ENCODE results near the gene SCAI.
"Not testable (repeated sequence)": the region's sequence is repeated elsewhere in the genome, so short reads cannot be mapped to it uniquely, and the experiment has no call there.

The SCAI gene

DNA sequence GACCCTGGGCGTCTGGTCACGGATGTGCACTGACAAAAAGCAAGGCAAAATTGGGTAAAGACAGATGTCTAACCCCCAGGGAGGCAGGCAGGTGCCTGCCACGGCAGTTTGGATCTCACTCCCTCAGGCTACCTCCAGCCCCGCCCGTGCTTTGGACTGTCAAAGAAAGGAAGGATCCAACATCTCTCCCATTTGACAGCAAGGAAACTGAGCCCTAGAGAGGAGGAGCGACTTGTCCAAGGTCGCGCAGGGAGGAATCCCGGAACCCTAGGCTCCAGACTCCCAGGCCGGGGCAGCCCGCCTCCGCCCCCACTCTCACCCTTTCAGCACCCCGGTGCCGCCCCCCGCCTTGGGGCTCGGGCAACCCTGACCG lies 202.8 kb downstream of the SCAI start:
- peak; percentile 76 for DNase-seq

DNA sequence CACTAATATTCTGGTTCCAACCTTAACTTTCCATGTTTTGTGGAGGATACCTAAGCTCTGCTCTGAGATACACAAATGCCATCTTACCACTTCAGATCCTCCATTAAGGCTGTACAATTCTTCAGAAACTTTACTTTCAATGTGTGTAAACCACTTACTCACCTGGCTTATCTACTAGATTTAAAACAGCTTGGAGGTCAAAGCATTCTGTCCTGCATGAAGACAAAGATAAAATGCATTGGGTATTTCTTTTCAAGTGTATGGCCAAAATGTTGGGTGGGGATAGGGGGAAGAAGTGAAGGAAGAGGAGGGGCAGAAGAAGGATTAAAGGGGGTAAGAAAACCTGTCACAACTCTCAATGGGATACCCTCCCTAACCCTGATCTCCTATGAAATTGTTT lies 203.4 kb downstream of the SCAI start:
- DNase-seq, result no peak

DNA sequence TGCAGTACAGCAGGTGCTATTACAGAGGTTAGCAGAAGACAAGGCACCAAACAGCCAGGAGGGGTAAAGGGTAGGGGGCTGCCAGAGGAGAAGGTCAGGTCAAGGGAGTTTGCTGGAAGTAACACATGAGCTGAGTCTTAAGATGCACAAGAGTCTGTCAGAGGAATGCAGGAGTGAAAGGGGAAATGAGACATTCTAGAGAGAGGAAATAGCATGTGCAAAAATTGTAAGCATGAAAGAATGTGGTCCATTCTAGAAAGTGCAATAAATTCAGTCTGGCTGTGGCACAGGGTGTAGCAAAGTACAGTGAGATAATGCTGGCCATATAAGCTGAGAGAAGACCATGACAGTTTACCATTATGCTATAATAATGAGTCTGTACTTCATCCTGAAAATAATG lies 209.0 kb downstream of the SCAI start:
- no peak for DNase-seq

DNA sequence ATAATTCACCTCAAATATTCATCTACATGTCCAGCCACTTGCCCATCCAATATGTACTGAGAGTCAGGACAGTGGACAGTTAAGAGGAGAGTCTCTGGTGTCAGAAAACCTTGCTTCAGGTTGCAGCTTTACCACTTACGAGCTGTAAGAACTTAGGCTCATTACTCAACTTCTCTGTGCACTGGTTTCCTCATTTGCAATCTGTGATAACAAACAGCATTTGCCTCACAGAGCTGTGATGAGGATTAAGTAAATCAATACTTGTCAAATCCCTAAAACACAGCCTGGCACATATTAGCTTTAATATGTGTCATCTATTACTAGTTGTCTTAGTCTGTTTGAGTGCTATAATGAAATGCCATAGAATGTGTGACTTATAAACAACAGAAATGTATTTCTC lies 211.0 kb downstream of the SCAI start:
- no peak for DNase-seq

DNA sequence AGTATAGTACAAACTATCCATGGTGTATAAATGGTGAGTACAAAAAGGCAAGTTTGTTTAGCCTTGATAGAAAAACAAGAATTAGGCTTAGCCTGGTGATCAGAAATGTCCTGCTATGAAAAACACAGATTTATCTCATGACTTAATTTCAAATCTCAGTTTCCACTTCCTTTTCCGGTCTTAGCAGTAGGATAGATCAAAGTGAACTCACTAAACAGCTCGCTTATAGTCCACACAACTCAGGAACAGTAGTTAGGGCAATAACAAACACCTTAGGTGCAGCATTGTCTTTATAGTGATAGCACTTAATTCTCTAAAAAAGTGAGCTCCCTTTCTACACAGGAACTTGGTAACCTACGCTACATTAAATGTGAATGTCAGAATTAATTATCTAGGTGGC lies 213.9 kb downstream of the SCAI start:
- no peak for DNase-seq

DNA sequence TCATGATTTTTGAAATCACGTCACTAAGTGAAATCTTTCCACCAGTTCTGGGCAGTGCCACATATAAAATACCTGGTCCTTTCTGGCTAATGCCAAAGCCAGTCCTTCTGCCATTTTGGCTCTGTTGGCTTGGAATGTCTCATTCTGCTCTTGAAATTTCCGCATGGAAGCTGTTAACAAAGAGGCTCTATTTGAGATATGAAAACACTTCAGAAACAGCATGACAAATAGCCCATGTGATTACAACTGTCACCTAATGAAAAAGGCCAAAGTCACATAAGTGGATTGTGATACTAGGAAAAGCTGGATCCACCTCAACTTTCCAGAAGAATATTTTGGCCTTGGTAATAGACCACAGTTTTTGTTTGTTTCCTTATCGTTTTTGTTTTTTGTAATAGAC lies 215.2 kb downstream of the SCAI start:
- DNase-seq, result no peak

DNA sequence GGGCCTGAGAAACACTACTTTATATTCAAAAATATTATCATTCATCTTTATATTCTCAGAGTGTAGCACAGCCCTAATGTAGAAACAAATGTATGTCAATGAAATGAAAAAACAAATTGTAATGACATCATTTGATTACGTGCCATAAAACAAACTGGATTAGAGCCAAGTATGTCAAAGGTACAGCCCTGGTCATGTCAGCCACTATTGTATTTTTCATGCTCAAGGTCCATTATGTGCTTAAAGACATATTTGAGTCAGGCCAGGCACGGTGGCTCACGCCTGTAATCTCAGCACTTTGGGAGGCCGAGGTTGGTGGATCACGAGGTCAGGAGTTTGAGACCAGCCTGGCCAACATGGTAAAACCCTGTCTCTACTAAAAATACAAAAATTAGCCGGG lies 222.9 kb downstream of the SCAI start:
- not testable (repeated sequence) for DNase-seq

DNA sequence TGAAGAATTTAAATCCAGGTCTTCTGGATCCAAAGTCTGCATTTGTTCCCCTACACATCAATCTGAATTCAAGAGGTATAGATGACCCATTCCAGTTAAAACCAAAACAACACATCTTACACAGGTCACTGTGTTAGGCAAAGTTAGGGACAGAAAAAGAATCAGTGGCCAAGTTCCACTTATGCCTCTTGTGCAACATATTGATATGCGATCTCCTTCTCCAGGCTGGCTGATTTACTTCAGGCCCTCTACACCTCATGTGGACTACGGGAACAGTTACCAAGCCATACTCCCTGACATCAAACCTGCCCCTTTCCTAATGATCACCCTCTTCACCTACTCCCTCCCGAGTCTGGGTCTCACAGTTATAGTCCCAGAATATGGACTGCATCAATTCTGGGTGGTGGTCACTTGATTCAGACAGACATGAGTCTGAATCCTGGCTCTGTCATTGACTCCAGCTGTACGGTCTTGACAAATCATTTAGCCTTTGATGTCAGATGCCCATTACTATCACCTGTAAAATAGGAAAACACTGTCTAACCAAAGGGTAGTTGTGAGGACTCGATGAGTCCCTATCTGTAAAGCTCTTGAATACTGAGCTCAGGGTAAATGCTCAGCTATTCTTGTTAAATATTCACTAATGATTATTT lies 228.4 kb downstream of the SCAI start:
- DNase-seq, result no peak

DNA sequence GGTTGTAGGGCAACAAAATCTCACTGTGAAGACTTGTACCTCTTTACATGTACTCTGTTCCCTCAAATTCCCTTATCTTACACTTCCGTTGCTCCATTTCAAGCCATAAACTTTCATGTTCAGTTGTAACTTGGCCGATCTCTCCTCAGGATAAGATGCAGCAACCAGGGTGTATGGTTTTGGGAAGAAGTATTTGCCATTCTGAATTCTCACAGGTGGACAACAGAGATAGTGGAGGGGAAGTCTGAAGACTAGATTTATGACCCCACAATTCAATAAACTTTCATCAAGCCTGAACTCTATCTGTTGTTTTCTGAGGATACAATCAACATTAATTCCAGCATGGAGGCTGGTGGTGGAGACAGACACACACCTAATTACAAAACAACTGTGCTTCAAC lies 229.9 kb downstream of the SCAI start:
- no peak for DNase-seq

DNA sequence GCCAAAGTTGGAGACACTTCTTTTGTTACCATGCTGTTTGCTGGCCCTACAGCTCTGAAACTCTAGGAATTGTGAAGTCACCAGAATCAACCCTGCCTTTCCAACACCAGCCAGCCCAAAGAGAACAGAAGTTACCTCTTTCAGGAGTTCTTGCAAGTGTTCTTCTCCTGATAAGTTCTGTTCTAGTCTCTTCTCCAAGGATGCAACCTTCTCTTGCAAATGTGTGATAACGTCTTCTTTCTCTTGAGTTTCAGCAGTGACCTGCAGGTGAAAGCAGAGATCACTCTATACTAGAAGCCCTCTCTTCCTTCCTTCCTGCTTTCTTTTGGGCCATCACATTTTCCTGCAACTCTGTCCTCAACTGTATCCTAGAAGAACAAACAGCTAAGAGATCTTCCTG lies 231.6 kb downstream of the SCAI start:
- no peak for DNase-seq

DNA sequence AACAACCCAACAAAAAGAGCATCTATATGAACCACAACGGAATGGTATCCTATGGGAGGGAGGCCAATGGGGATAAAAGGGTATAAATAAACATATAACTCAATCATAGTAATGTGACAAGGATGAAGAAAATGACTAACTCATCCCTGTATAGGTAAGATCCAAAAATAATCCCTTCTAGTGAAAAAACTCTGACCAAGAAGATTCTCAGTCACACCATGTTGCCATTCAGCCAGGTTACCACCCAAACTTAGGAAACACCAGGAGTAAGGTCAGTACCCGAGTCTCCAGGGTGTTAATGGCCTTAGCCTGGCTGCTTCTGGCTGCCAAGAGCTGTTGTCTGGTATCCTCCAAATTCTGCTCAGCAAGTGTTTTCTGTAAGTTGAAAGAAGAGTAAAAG lies 235.2 kb downstream of the SCAI start:
- DNase-seq, result no peak

DNA sequence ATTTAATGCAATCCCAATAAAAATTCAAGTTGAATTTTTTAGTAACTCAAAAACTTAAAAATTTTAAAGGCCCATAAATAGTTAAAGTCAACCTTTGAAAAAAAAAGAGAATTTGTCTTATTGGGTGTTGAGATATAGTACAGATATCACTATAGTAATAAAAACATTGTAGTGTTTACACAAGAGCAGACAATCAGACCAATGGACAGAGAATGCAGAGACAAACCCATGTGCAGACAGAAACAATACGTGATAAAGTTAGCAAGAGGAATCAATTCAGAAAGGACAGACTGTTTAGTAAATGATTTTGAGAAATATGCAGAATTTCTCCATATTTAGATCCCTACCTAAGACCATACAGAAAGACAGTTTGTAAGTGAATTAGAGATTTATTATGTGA lies 236.4 kb downstream of the SCAI start:
- no peak for DNase-seq

DNA sequence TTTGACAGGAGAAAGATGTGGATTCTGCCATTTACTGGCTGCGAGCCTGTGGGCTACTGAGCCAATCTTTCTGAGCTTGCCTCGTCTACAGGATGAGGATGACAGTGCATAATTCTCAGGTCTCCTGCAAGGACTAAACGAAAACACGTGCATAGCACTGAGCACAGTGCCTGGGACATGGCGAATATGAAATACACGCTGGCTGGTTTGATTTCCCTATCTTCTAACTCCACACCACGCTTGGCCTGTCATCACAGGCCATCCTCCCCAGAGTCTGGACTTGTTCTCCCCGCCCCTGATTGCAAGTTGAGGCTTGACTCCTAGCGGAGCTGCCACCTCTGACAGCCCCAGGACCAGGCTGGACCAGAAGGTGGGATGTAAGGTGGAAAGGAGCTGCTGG lies 243.5 kb downstream of the SCAI start:
- no peak for DNase-seq

DNA sequence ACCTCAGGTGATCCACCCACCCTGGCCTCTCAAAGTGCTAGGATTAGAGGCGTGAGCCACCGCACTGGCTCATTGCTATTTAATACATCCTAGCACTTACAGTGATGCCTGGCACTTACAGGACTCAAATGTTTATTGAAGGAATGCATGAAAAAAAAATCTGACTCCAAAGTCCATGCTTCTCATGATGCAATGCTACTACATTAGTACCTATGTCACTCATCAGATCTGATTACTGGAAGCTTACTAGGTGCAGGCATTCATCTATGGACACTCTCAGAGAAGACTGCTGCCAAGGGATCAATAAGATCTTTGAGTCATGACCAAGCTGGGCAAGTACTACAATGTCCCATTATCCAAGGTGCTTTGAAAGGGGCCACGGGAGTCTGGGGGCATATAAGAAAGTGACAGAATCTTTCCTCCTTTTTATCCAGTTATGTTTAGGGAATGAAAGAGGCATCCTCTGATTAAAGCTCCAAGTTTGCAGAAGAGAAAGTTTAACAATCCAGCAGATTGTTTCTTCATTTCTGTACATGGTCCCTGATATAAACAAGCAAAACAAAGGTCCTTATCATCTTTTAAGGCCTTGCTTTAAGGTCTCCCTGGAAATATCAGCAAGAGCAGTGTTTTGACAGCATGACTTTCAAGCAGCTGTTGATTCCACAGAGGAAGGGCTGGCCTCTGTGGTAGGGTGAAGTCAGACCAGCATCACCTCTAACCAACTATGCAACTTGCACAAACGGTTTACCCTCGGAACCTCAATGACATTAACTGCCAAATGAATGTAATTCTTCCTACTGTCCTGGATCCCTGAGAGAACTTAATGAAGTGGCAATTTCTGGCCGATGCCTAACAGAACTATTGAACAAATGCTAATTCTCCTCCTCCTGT lies 245.5 kb downstream of the SCAI start:
- DNase-seq, result no peak

DNA sequence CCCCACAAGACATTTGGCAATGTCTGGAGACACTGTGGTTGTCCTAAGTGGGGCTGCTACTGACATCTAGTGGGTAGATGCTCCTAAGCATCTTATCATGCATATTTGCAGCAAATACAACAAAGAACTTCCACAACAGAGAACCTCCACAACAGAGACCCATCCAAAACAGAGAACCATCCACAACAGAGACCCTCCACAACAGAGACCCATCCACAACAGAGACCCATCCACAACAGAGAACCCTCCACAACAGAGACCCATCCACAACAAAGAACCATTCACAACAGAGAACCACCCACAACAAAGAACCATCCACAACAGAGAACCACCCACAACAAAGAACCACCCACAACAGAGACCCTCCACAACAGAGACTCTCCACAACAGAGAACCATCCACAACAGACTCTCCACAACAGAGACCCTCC lies 248.6 kb downstream of the SCAI start:
- DNase-seq, result peak; percentile 13

DNA sequence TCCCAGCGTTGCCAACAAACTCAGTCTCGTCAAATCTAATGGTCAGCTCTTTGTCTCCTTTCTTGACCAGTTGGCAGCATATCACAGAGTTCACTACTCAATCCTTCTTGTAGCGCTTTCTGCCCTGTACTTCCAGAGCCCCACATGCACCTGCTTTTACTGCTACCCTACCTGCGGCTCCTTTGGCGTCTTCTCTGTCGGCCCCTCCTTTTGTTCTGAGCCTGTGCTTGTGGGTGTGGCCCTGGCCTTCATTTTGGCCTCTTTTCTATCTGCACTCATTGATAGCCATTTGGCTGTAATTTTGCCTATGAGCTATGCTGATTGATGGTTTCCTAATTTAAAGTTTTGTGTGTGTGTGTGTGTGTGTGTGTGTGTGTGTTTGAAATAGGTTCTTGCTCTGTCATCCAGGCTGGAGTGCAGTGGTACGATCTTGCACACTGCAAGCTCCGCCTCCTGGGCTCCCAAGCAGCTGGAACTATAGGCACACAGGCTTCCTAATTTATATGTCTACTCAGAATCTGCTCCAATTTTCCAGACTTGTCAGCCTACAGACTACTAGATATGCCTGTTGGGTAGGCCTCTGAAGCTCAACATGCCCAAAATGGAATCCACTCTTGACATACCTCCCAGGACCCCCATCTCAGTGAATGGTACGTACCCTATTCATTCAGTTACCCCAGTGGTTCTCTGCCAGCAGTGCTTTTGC lies 249.1 kb downstream of the SCAI start:
- no peak for DNase-seq

All from COR-L47 (cell line).